Suppressor macrophage treated with lipopolysaccharide for 4 hours (primary cell): ENCODE data around the gene OMA1.

Experiments used
- DNase-seq: peaks from one replicate; pipeline ENCODE4 v3.0.0-alpha.2; 2020

The OMA1 gene

DNA sequence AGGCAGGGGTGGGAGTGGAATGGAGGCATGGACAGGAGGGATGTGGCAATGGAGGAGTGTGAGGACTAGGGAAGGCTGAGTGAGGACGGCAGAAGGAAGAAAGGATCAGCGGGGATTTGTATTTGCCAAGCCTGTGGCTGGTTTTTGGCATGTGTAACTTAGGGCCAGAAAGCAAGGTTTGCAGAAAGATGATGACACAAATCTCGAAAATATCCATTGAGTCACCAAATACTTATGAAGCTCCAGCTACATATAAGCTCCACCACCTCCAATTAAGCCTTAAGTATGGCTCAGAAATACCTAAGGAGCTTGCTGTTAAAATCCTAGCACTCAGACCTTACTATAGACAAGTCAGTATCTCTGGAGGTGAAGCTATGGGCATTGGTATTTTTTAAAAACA lies 90.1 kb downstream of the OMA1 start:
- DNase-seq = no peak

DNA sequence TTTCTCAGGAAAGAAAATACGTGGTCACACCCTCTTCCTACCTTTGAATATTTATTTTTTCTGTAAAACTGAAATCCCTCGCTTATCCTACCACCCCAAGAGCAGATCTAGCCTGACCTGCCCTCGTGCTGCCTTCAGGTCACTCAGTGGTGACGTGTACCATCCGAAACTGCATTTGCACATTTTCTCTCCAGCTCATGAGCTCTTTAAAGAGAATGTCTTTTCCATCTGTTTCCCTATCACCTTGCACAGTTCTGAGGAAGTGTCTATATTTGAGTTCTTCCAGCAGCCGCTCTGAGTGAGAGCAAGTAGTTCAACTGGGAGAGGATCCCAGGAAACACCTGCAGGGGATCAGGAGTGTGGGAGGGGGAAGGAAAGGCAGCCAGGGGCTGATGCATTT lies 91.7 kb downstream of the OMA1 start:
- no peak for DNase-seq

DNA sequence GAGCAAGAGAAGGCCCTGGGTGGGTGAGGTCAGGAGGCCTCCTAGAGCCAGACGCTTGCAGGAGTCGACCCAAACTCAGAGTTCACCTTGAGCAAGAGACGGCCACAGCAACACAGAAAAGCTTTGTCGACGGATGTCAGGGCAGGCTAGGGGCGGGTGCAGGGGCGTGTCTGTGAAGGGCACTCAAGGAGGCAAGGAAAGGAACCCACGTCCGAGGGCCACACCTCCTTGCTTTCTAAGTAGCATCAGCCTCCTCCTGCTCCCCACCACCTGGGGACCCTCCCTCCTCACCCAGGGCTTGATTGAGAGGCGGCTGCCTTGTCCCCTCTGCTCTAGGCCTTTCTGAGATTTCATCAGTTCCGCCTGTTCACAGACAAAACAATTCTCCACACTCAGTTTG lies 92.1 kb downstream of the OMA1 start:
- no peak for DNase-seq

DNA sequence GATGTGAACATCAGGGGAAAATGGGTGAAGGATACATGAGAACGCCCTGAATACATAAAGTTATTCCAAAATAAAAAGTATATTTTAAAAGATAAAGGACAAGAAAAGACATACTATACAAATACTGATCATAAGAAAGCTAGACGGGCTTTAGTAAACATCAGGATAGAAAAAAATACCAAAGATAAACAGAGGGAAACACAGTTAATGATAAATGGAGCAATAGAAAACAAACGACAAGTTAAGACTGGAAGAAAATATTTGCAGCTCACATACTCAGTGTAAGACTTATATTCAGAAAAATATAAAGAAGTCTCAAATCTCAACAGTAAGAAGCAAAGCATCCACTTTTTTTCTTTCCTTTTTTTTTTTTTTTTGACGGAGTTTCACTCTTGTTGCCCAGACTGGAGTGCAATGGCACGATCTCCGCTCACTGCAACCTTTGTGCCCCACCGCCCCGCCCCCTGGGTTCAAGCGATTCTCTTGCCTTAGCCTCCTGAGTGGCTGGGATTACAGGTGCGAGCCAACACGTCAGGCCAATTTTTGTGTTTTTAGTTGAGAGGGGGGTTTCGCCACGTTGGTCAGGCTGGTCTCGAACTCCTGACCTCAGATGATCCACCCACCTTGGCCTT lies 94.8 kb downstream of the OMA1 start:
- no peak for DNase-seq

DNA sequence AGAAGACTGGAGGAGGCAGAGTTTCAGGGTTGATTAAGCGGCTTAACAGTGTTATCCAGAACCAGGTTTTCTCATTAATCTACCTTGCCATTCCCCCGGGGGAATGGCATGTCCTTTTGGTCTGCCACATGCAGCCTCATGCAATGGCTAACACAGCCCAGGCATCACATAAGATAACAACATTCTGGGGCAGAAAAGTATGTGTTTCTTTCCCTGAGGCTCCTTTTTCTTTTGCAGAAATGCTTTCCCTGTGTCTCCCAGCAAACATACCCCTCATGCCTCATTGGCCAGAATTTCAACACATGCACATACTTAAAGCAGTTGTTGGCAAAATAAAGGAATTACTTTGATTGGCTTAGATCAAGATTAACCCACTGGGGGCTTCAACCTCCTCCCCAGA lies 98.6 kb downstream of the OMA1 start:
- no peak for DNase-seq

DNA sequence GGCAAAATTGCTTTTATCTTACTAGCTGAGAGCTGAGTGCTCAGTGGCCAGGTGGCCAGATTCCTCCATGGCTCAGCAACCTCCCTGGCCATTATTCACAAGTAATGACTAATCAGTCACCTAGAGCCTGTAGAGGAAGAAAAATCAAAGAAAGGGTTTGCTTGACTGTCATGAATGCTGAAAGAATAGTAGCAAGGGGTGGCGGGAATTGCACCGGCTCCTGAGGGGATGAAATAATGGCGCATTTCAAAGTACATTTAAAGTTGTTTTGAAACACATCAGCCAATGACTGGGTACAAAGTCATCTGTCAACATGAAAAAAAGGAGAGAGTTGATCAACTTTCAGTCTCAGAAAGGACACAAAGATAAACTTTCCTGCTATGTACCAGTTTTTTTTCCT lies 99.5 kb downstream of the OMA1 start:
- no peak for DNase-seq

DNA sequence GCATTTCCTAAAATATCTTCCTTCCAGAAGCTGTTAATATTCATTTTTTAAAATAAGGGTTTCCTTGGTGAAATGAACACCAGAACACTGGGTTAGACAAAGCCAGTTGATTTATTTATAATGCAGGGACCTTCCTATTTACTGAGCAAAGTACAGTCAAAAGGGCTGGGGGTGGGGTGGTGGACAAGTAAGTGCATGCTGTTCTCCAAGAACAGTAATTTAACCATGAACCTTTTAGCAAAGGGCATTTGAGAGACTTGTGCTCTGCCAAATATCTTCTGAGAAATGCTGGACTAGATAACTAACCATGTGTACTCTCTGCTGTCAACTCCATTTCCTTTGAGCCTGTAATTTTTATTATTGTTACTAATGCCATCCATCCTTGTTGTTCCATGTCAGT lies 100.2 kb downstream of the OMA1 start:
- DNase-seq = no peak

DNA sequence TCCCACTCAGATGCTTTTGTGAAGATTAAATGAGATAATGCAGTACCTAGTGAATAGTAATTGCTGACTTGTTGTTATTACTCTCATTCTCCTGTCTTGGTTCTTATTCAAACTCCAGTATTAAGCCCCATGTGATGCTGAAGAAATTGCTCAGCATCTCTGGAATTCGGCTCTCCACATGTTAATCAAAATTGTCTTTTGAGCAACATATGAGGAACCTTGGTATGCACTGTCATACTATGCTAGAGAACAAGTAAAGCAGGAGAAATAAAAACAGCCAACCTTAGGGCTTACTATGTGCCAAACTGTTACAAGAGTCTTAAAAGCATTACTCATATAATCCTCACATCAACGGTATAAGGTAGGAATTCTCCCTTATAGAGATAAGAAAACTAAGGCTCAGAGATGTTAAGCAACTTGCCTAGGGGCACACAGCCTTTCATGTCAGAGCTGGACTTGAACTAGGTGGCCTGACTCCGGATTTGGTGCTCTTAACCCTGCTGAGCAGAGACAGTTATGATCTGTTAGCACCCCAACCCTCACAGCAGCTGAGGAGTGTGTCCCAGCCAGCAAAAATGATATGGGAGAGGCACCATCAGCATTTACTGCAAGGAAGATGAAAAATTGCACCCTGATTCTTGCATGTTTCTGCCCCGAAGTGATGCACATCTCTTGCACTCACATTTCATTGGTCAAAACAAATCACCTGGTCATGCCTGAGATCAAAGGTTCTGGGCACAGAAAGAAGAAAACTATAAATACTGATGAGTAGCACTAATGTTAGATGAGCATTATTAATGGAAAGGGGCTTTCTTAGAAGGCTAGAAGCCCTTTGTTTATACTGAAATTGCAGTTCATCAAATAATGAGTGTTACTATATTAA lies 102.3 kb downstream of the OMA1 start:
- no peak for DNase-seq

DNA sequence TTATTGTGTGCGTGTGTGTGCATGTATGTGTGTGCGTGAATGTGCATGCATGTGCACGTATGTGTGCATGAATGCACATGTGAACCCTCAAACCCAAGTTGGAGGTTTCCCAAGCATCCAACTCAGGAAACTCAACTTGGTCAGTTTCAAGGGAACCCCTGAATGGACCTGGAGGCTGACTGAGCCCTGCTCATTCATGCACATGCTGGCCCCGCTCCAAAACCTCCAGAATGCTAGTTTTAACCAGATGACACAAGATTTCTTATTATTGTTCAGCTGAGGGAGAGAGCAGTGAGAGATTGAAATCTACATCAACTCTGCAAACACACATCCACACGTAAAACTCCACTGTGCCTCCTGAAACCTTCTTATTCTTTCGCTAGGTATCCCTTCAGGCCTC lies 104.4 kb downstream of the OMA1 start:
- DNase-seq = no peak

DNA sequence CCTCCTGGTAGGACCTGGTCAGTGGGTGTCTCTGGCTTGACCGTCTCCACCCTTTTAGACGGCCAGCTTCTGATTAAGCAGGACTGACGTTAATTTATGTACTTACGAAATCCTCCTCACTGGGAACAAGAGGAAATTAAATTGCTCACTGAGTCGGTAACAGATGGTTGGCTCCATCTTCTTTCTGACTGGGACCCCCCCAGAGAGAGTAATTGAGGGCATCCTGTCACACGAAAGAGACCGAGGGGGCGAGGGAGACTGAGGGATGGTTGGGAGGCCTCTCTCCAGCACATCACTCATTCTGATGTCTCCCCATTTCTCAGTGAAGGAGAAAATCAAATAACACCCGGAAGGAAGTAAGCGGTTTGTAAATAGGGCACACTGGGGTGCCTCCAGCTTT lies 104.8 kb downstream of the OMA1 start:
- DNase-seq = no peak

DNA sequence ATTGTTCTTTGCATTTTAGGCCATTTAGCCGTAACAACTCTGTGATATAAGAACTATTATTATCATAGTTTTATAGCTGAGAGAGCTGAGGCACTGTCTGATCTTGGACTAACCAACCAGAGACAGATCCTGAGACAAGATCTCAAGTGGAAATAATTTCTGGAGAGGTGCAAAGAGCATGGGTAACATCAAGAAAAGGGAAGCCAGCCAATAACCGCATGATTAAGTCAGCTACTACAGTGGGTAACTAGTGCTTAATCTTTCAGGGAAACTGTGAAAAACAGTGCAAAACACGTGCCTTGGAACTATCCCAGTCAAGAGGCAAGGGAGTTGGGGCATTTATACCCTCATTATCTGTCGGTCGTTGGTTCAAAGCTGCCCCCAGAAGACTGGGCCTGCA lies 105.8 kb downstream of the OMA1 start:
- DNase-seq = no peak

DNA sequence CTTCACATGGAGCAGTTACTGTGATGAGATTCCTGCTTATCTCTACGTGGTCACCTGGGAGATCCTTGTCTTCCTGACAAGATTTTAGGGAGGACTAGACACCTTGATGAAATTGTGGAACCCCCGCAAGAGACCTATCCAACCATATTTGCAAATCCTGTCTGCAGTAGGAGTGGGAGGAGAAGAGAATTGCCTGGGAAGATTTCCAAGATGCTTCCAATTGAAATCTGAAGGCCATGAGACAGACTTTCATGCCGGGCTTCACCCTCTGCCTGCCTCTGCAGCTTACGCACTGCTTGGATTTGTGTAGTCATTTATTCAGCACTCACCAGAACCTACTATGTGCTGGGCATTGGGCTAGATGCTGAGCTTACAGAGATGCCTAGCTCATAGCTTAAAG lies 106.6 kb downstream of the OMA1 start:
- no peak for DNase-seq

DNA sequence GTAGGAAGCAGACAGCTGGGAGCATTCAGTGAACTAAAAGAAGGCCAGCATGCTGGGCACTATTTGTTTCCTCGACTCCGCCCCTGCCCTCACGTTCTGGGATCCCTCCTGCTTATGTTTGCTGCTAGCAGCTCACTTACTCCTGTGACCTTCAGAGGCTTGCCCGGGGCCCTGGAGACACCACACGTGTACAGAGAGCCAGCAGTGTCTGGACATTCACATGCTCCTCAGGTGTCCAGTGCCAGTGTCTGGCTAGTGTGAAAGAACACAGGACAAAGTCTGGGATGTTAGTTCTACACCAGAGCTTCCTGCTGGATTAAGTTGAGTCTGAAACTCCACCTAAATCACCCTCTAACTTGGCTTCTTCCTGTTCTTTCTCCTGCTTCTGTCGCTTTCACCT lies 108.1 kb downstream of the OMA1 start:
- DNase-seq = no peak

DNA sequence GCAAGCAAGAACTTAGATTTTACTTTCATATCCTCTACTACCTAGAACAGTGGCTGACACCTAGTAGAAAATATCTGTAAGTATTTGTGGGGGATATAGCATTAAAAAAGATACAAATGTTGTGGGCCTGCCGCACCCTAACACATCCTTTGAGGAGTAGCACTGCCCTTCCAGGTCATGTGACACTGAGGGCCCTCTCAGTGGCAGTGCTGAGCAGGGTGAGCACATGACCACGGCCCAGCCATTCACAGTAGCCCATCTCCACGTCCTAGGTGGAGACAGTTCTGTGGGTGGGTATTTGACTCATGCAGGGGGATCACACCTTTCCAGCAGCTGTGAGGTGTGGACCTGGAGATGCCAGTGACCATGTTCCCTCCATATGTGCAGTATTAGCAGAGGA lies 108.9 kb downstream of the OMA1 start:
- DNase-seq = no peak

DNA sequence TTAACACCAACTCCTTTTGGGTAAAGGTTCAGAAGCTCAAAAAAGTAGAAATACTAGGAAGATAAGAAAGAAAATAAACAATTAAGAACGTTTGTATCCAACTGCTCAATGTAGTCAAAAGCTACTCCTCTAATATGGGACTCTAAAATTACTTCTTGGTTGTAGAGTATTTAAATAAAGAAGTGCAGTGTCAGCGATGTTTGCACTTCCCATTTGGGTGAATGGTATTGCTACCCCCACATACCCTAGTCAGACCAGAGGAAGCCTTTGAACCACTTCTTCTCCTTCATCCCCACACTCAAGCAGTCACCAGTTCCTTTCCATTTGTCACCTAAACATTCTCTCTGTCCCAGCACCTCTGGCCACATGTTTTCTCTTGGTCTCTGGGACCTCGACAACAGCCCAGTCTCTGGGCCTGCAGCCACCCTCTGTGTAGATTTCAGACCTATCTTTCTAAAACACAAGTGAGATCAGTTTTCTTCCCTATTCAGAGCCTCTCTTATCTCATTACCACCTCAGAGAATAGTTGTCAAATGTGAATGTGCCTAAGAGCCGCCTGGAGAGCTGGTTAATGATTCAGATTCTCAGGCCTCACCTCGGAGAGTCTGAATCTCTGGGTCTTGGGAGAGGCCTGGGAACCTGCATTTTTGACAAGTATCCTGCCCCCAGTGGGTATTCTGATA lies 109.8 kb downstream of the OMA1 start:
- DNase-seq = peak; percentile 17

DNA sequence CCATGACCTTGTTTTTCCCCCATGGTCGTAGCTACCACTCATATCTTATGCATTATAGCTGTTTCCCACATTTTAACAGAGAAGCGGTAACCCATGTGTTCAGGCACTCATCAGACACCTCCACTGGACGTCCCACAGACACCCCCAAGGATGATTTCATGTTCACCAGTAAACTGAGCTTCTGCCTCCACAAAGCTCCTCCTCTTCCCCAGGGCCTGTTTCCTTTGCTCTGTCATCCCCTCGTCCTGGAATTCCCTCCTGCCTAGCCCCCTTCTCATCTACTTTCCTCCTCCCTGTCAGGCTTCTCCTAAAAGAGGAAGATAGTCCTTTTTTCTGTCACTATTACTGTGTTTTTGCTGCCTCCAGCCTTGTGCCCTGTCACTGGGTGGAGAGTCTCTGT lies 111.2 kb downstream of the OMA1 start:
- peak; percentile 55 for DNase-seq

DNA sequence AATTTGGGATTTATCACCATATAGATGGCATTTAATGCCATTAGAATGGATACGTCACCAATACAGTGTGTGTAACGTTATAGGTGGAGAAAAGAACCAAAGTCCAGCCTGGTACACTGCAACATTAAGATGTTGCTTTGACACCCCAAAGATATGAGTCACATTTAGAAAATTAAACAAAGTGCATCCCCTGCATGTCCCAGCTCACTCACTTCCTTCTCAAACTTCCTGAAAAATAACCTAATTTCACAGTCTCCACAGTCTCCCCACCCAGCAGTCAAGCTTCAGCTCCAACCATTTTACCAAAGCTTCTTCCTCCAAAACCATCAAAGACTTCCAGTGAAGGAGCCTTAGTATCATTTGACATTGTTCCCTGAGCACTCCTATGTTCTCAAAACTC lies 111.9 kb downstream of the OMA1 start:
- peak; percentile 62 for DNase-seq

DNA sequence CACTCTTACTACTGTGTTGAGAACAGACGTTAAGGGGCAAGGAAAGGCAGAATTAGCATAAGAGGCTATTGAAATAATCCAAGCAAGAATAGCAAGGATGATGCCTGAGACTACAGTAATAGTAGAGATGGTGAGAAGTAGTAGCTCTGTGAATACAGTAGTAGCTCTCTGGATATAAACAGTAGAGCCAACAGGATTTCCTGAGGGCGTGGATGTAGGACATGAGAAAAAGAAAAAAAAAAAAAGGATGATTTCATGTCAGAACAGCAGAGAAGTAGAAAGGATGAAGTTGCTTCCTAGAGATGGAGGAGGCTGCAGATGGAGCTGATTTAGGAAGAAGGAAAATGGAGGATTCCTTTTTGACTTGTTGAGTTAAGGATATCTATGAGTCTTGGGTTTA lies 112.3 kb downstream of the OMA1 start:
- no peak for DNase-seq

DNA sequence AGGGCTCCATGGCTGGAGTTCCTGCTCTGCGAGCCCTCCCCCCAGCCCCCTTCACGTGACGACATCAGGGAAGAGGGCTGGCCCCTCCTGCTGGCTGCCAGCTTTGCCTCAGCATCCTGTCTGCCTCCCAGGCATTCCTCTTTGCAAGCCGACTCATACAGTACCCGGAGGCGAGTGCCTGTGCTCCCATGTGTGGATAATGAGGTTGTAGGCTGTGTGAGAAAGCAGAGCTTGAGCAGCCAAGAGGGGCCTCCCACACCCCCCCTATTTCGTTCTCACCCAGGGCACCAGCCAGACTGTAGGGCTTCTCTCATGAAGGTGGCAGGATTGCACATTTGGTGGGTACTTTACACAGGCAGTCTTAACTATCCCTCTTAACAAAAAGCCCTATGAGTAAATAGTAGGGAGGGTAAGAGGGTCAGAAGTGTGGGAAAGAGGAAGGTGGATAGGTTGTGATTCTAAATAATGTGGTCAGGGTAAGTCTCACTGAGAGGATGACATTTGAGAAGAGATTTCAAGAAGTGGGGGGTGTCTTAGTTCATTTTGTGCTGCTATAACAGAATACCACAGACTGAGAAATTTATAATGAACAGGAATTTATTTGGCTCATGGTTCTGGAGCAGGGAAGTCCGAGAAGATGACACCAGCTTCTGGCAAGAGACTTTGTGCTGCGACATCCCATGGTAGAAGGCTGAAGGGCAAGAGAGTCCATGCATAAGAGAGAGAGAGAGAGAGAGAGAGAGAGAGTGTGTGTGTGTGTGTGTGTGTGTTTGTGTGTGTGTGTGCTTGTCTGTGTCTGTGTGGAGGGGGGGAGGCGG lies 113.5 kb downstream of the OMA1 start:
- peak; percentile 51 for DNase-seq

DNA sequence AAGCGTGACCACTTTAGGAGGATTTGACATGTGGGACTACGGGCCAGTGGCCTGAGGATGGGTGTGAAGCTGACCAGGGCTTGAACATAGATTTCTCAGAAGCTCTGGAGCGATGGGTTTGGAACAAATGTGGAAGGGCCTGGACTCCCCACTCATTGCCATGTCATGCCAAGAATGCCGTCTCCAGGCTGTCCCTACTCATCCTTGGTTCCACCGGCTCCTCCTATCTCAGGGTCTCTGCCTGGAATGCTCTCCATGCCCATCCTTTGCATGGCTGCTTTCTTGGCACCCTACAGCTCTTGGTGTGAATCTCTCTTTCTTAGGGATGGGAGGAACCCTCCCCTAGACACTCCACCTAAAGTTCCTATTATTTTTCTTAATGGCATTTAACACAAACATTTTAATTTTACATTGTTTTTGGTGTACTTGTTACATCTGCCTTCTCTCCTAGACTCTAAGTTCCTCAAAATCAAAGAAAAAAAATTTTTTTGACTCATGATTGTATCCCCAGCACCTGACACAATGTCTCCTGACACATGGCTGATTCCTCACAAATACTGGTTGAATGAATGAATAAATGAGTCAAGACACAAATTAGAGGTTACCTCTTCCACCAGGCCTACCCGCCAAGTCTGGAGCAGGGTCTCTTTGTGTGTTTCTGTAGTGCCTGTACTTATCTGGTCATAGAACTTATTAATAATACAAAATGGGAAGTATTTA lies 114.5 kb downstream of the OMA1 start:
- peak; percentile 50 for DNase-seq
